GM18951 (cell line): ENCODE data around the gene AGO4.
"Not testable (repeated sequence)": the region's sequence is repeated elsewhere in the genome, so short reads cannot be mapped to it uniquely, and the experiment has no call there.

Experiments
- POLR2A ChIP-seq: IDR thresholded peaks from 4 replicates; pipeline ENCODE4 v1.6.1; 2011; ENCODE audit warnings: mild to moderate bottlenecking; ENCODE audit not compliant: insufficient read length, insufficient read depth; ENCODE audit errors: extremely low read depth
- in situ Hi-C: fragments of 300-500 bp; cut with MboI; formaldehyde crosslinking; loops from one replicate; pipeline ENCODE4 v1.12.0; 2022; ENCODE audit warnings: low sequenced_read_pairs, mixed read lengths, inconsistent platforms; ENCODE audit not compliant: unreplicated experiment

AGO4 gene

GRCh38 chr1:35884934-35885333, 77.1 kb downstream of the AGO4 start:
- in situ Hi-C loops, result no loop called here
- no peak for TF ChIP-seq POLR2A

- in situ Hi-C loops, result no loop called here
Observed at GRCh38 chr1:35885961-35886558, 78.2 kb downstream of the AGO4 start.

GRCh38 chr1:35886577-35887431, 79.0 kb downstream of the AGO4 start:
- in situ Hi-C loops, result no loop called here
- TF ChIP-seq POLR2A, result no peak

More at GRCh38 chr1:35885961-35886558, 78.2 kb downstream of the AGO4 start:
- TF ChIP-seq POLR2A, result no peak

- no peak for TF ChIP-seq POLR2A
- in situ Hi-C loops, result no loop called here
Observed at GRCh38 chr1:35887508-35887907, 79.7 kb downstream of the AGO4 start.

- in situ Hi-C loops, result no loop called here
- TF ChIP-seq POLR2A, result no peak
Observed at GRCh38 chr1:35888255-35888654, 80.4 kb downstream of the AGO4 start.

GRCh38 chr1:35888981-35889380, 81.2 kb downstream of the AGO4 start:
- in situ Hi-C loops, result not testable (repeated sequence)

GRCh38 chr1:35893051-35893879, 85.4 kb downstream of the AGO4 start:
- in situ Hi-C loops, result no loop called here
- no peak for TF ChIP-seq POLR2A

- TF ChIP-seq POLR2A, result no peak
- in situ Hi-C loops, result no loop called here
Observed at GRCh38 chr1:35894183-35894582, 86.4 kb downstream of the AGO4 start.

- in situ Hi-C loops, result no loop called here
- no peak for TF ChIP-seq POLR2A
Observed at GRCh38 chr1:35894656-35895055, 86.8 kb downstream of the AGO4 start.

GRCh38 chr1:35899941-35900340, 92.1 kb downstream of the AGO4 start:
- in situ Hi-C loops, result no loop called here
- TF ChIP-seq POLR2A, result no peak

- in situ Hi-C loops, result no loop called here
- TF ChIP-seq POLR2A, result no peak
Observed at GRCh38 chr1:35901235-35901634, 93.4 kb downstream of the AGO4 start.

GRCh38 chr1:35902671-35903070, 94.9 kb downstream of the AGO4 start:
- in situ Hi-C loops, result no loop called here
- no peak for TF ChIP-seq POLR2A
